BLaER1 treated with 17β-estradiol and CSF1 and Interleukin-3, amounts not matched to agents 10 nM and 100 nM (cell line): Measurements from ENCODE around the gene PFKP.

Source experiments
- H3K27ac ChIP-seq, 11 experiments: shearing (Covaris generic); formaldehyde crosslinking; 2 replicates each; pipeline ENCODE4 v1.8.1; 2022
- H3K27me3 ChIP-seq, 11 experiments: shearing (Covaris generic); formaldehyde crosslinking; 2 replicates each; pipeline ENCODE4 v1.8.1; 2022
- H3K36me3 ChIP-seq, 11 experiments: shearing (Covaris generic); formaldehyde crosslinking; 2 replicates each; pipeline ENCODE4 v1.8.1; 2022
- H3K4me1 ChIP-seq, 10 experiments: shearing (Covaris generic); formaldehyde crosslinking; 2 replicates each; pipeline ENCODE4 v1.8.1; 2022
- H3K4me2 ChIP-seq, 11 experiments: shearing (Covaris generic); formaldehyde crosslinking; 2 replicates each; pipeline ENCODE4 v1.8.1; 2022
- H3K4me3 ChIP-seq, 10 experiments: shearing (Covaris generic); formaldehyde crosslinking; 2 replicates each; pipeline ENCODE4 v1.8.1; 2022
- H3K9ac ChIP-seq, 11 experiments: shearing (Covaris generic); formaldehyde crosslinking; 2 replicates each; pipeline ENCODE4 v1.8.1; 2022
- H3K9me3 ChIP-seq, 11 experiments: shearing (Covaris generic); formaldehyde crosslinking; replicated peaks in 1 of 11; 2 replicates each; pipeline ENCODE4 v1.8.1; 2022
- H4K20me1 ChIP-seq, 11 experiments: shearing (Covaris generic); formaldehyde crosslinking; 2 replicates each; pipeline ENCODE4 v1.8.1; 2022
- Cebpa-rat ChIP-seq, 11 experiments: shearing (Covaris generic); IDR thresholded peaks; 2 replicates each; pipeline ENCODE4 v1.8.1; 2022

Gene PFKP

GRCh38 chr10:3062502-3063186 is 4.7 kb upstream of the PFKP start:
- peaks cover 12 to 25% (median 17%) of the 10 kb centered on the region in 11 experiments; a peak in 21 of 22 replicates for H3K27me3 ChIP-seq
- no peak overlapping the region for H3K27ac ChIP-seq
- H3K36me3 ChIP-seq, result no peaks in the 10 kb centered on the region
- no peaks in the 10 kb centered on the region for H3K9me3 ChIP-seq
- no peak overlapping the region for H3K9ac ChIP-seq
- H3K4me3 ChIP-seq, result no peak overlapping the region
- H3K4me1 ChIP-seq, result peaks cover 7 to 44% (median 32%) of the 10 kb centered on the region in 10 experiments; a peak in 18 of 20 replicates
- peaks cover 0 to 33% (median 15%) of the 10 kb centered on the region in 11 experiments; a peak in 15 of 22 replicates for H4K20me1 ChIP-seq
- H3K4me2 ChIP-seq, result no peak overlapping the region
- no peak for TF ChIP-seq Cebpa-rat (IDR thresholded peaks at IDR 0.05)

- H3K9ac ChIP-seq, result no peak overlapping the region
- H3K4me3 ChIP-seq, result no peak overlapping the region
- peaks cover 0 to 38% (median 22%) of the 10 kb centered on the region in 11 experiments; a peak in 17 of 22 replicates for H4K20me1 ChIP-seq
- H3K9me3 ChIP-seq, result no peaks in the 10 kb centered on the region
- peaks cover 0 to 3% (median 2%) of the 10 kb centered on the region in 11 experiments; a peak in 10 of 22 replicates for H3K36me3 ChIP-seq
- H3K4me1 ChIP-seq, result peaks cover 10 to 48% (median 35%) of the 10 kb centered on the region in 10 experiments
- H3K27ac ChIP-seq, result no peak overlapping the region
- TF ChIP-seq Cebpa-rat (IDR thresholded peaks at IDR 0.05), result no peak
- peak overlapping the region in 8 of 11 experiments; percentile 37 to 95 (median 93); a peak in 16 of 22 replicates for H3K4me2 ChIP-seq
- peaks cover 12 to 26% (median 17%) of the 10 kb centered on the region in 11 experiments; a peak in 21 of 22 replicates for H3K27me3 ChIP-seq
Observed at GRCh38 chr10:3064423-3064822, 2.9 kb upstream of the PFKP start.

GRCh38 chr10:3065622-3066021 is 1.7 kb upstream of the PFKP start:
- Histone ChIP-seq H3K4me3 (no peak overlapping the region), H3K9me3 (no peaks in the 10 kb centered on the region)
- TF ChIP-seq Cebpa-rat (IDR thresholded peaks at IDR 0.05), result no peak

GRCh38 chr10:3066317-3067117 is 831 bp upstream of the PFKP start:
- H3K27me3 ChIP-seq, result peaks cover 12 to 26% (median 17%) of the 10 kb centered on the region in 11 experiments; a peak in 21 of 22 replicates
- TF ChIP-seq Cebpa-rat (IDR thresholded peaks at IDR 0.05), result no peak
- peaks cover 24 to 60% (median 56%) of the 10 kb centered on the region in 10 experiments for H3K4me1 ChIP-seq
- H3K4me3 ChIP-seq, result peak overlapping the region; percentile 84 to 100 (median 98)
- H3K4me2 ChIP-seq, result peak overlapping the region; percentile 71 to 95 (median 93)
- peaks cover under 1 to 24% (median 21%) of the 10 kb centered on the region in 11 experiments; a peak in 18 of 22 replicates for H3K36me3 ChIP-seq
- H3K9ac ChIP-seq, result peak overlapping the region in 8 of 11 experiments; percentile 9 to 96 (median 58); a peak in 13 of 22 replicates
- peaks cover 2 to 59% (median 43%) of the 10 kb centered on the region in 11 experiments; a peak in 21 of 22 replicates for H4K20me1 ChIP-seq
- H3K27ac ChIP-seq, result no peak overlapping the region
- no peaks in the 10 kb centered on the region for H3K9me3 ChIP-seq

More at GRCh38 chr10:3065622-3066021, 1.7 kb upstream of the PFKP start:
- Histone ChIP-seq H3K4me1 (peaks cover 15 to 53% (median 47%) of the 10 kb centered on the region in 10 experiments), H3K4me2 (peak overlapping the region in 8 of 11 experiments; percentile 88 to 95 (median 94); a peak in 14 of 22 replicates), H3K27ac (no peak overlapping the region), H3K36me3 (peaks cover 0 to 15% (median 14%) of the 10 kb centered on the region in 11 experiments; a peak in 16 of 22 replicates), H3K27me3 (peaks cover 12 to 26% (median 17%) of the 10 kb centered on the region in 11 experiments; a peak in 21 of 22 replicates), H4K20me1 (peaks cover 0 to 50% (median 34%) of the 10 kb centered on the region in 11 experiments; a peak in 21 of 22 replicates), H3K9ac (no peak overlapping the region)

- TF ChIP-seq Cebpa-rat (IDR thresholded peaks at IDR 0.05), result no peak
- Histone ChIP-seq H3K4me2 (peak overlapping the region; percentile 78 to 95 (median 94)), H3K9me3 (no peaks in the 10 kb centered on the region), H3K4me3 (peak overlapping the region; percentile 84 to 100 (median 98)), H3K27me3 (peaks cover 12 to 26% (median 17%) of the 10 kb centered on the region in 11 experiments; a peak in 21 of 22 replicates), H3K4me1 (peaks cover 36 to 73% (median 69%) of the 10 kb centered on the region in 10 experiments), H4K20me1 (peaks cover 14 to 72% (median 56%) of the 10 kb centered on the region in 11 experiments; a peak in 21 of 22 replicates), H3K9ac (peak overlapping the region; percentile 84 to 98 (median 92)), H3K36me3 (peaks cover 10 to 37% (median 33%) of the 10 kb centered on the region in 11 experiments; a peak in 21 of 22 replicates), H3K27ac (peak overlapping the region; percentile 63 to 98 (median 94); a peak in 21 of 22 replicates)
Observed at GRCh38 chr10:3067859-3068179, 471 bp downstream of the PFKP start.

- TF ChIP-seq Cebpa-rat (IDR thresholded peaks at IDR 0.05), result no peak
- H3K4me2 ChIP-seq, result peak overlapping the region; percentile 78 to 95 (median 94)
- peaks cover 20 to 77% (median 62%) of the 10 kb centered on the region in 11 experiments; a peak in 21 of 22 replicates for H4K20me1 ChIP-seq
- H3K27ac ChIP-seq, result peak overlapping the region; percentile 63 to 98 (median 94); a peak in 21 of 22 replicates
- peaks cover 40 to 78% (median 74%) of the 10 kb centered on the region in 10 experiments for H3K4me1 ChIP-seq
- H3K36me3 ChIP-seq, result peaks cover 16 to 42% (median 39%) of the 10 kb centered on the region in 11 experiments; a peak in 21 of 22 replicates
- peak overlapping the region; percentile 84 to 100 (median 98) for H3K4me3 ChIP-seq
- peak overlapping the region; percentile 84 to 98 (median 92) for H3K9ac ChIP-seq
- H3K27me3 ChIP-seq, result peaks cover 12 to 26% (median 17%) of the 10 kb centered on the region in 11 experiments; a peak in 21 of 22 replicates
- H3K9me3 ChIP-seq, result no peaks in the 10 kb centered on the region
Observed at GRCh38 chr10:3068201-3068967, 1.0 kb downstream of the PFKP start.

- TF ChIP-seq Cebpa-rat (IDR thresholded peaks at IDR 0.05), result no peak
- Histone ChIP-seq H3K4me3 (peak overlapping the region; percentile 84 to 100 (median 98)), H3K27me3 (peaks cover 12 to 25% (median 17%) of the 10 kb centered on the region in 11 experiments; a peak in 21 of 22 replicates), H3K9ac (peak overlapping the region; percentile 84 to 98 (median 92)), H3K36me3 (peaks cover 19 to 50% (median 47%) of the 10 kb centered on the region in 11 experiments), H3K27ac (peak overlapping the region; percentile 63 to 98 (median 94); a peak in 21 of 22 replicates), H3K4me1 (peaks cover 40 to 80% (median 77%) of the 10 kb centered on the region in 10 experiments), H4K20me1 (peaks cover 27 to 81% (median 69%) of the 10 kb centered on the region in 11 experiments; a peak in 21 of 22 replicates), H3K4me2 (peak overlapping the region; percentile 78 to 95 (median 94)), H3K9me3 (no peaks in the 10 kb centered on the region)
Observed at GRCh38 chr10:3068968-3069737, 1.8 kb downstream of the PFKP start.
